IMR-90 (cell line): ENCODE results near the gene POLR1D. TPM values are rescaled to one million over a fixed set of nuclear protein-coding genes. Genes with fewer than 3 reads are reported as not detected.

ENCODE experiments used
- ATAC-seq: fragments of 200-7000 bp; cut with Tn5 transposase; 2 replicates; pipeline ENCODE4 v1.9.1; 2020; ENCODE audit warnings: low read depth, mild to moderate bottlenecking, moderate library complexity
- BruUV-seq: library from RNA; stranded (reverse); fragments of 400-500 nt; replicated peaks from 2 replicates; lab custom pipeline; 2021; lab: Mats Ljungman, UMichigan
- CTCF ChIA-PET: fragments of 300-600 bp; formaldehyde crosslinking; extraction: SDS; loops from one replicate; lab custom pipeline; 2021; ENCODE audit warnings: antibody characterized with exemption; lab: Yijun Ruan, JAX
- POLR2A ChIA-PET: fragments of 300-600 bp; sonication (Branson Sonifier 250); formaldehyde crosslinking; loops from one replicate; lab custom pipeline; 2022; ENCODE audit warnings: antibody characterized with exemption; ENCODE audit not compliant: unreplicated experiment; lab: Charles Lee
- DNase-seq: peaks from one replicate; pipeline ENCODE4 v3.0.0; 2013
- H2AFZ ChIP-seq: replicated peaks from 2 replicates; pipeline ENCODE3; 2013; ENCODE audit warnings: low read length, mild to moderate bottlenecking; ENCODE audit not compliant: poor library complexity
- H2AK5ac ChIP-seq: 2 replicates; pipeline ENCODE4 v1.6.1; 2013; ENCODE audit warnings: low read depth, low read length, inconsistent platforms
- H2AK9ac ChIP-seq: replicated peaks from 2 replicates; pipeline ENCODE3; 2013; ENCODE audit warnings: mild to moderate bottlenecking, low read depth, low read length, moderate library complexity; ENCODE audit not compliant: poor library complexity
- H2BK120ac ChIP-seq: 2 replicates; pipeline ENCODE4 v1.6.1; 2013; ENCODE audit warnings: low read depth, low read length, inconsistent platforms
- H2BK15ac ChIP-seq: 3 replicates; pipeline ENCODE4 v1.6.1; 2013; ENCODE audit warnings: low read depth, low read length, inconsistent platforms
- H2BK20ac ChIP-seq: 2 replicates; pipeline ENCODE4 v1.6.1; 2013; ENCODE audit warnings: low read depth, mild to moderate bottlenecking, inconsistent platforms, low read length, moderate library complexity
- H2BK5ac ChIP-seq: 2 replicates; pipeline ENCODE4 v1.6.1; 2013; ENCODE audit warnings: mild to moderate bottlenecking, low read depth, low read length, inconsistent platforms; ENCODE audit not compliant: poor library complexity, severe bottlenecking
- H3K14ac ChIP-seq: replicated peaks from 2 replicates; pipeline ENCODE4 v1.6.1; 2013; ENCODE audit warnings: low read depth, low read length, inconsistent platforms
- H3K18ac ChIP-seq: 2 replicates; pipeline ENCODE4 v1.6.1; 2013; ENCODE audit warnings: low read depth, low read length, control low read depth
- H3K23ac ChIP-seq: 2 replicates; pipeline ENCODE4 v1.6.1; 2013; ENCODE audit warnings: low read depth, low read length, inconsistent platforms
- H3K27ac ChIP-seq: 2 replicates; pipeline ENCODE4 v1.5.1; 2013; ENCODE audit warnings: mild to moderate bottlenecking, control low read depth, low read length; ENCODE audit not compliant: insufficient read depth
- H3K27me3 ChIP-seq: 2 replicates; pipeline ENCODE4 v1.6.1; 2013; ENCODE audit warnings: low read length; ENCODE audit not compliant: control insufficient read depth, insufficient read depth
- H3K36me3 ChIP-seq: 2 replicates; pipeline ENCODE4 v1.6.1; 2013; ENCODE audit warnings: low read length, mixed read lengths; ENCODE audit not compliant: control insufficient read depth, insufficient read depth
- H3K4ac ChIP-seq: 2 replicates; pipeline ENCODE4 v1.6.1; 2013; ENCODE audit warnings: low read depth, low read length, inconsistent platforms
- H3K4me1 ChIP-seq: 2 replicates; pipeline ENCODE4 v1.6.1; 2013; ENCODE audit warnings: low read length, mixed read lengths; ENCODE audit not compliant: control insufficient read depth, insufficient read depth
- H3K4me2 ChIP-seq: 2 replicates; pipeline ENCODE4 v1.6.1; 2013; ENCODE audit warnings: low read depth, mild to moderate bottlenecking, control low read depth, low read length, moderate library complexity
- H3K4me3 ChIP-seq: 2 replicates; pipeline ENCODE4 v1.5.1; 2013; ENCODE audit warnings: low read depth, mild to moderate bottlenecking, control low read depth, low read length, moderate library complexity; ENCODE audit not compliant: insufficient read depth
- H3K56ac ChIP-seq: 2 replicates; pipeline ENCODE4 v1.6.1; 2013; ENCODE audit warnings: low read length, inconsistent platforms; ENCODE audit not compliant: insufficient read depth; ENCODE audit errors: extremely low read depth
- H3K79me1 ChIP-seq, 2 experiments: 2 replicates each; pipeline ENCODE4 v1.6.1; 2013; ENCODE audit warnings: low read length in 2 of 2, inconsistent platforms in 1 of 2, low read depth in 1 of 2
- H3K9ac ChIP-seq: 2 replicates; pipeline ENCODE4 v1.6.1; 2013; ENCODE audit warnings: low read depth, low read length, control low read depth
- H3K9me1 ChIP-seq: 2 replicates; pipeline ENCODE4 v1.6.1; 2013; ENCODE audit warnings: low read length, inconsistent platforms; ENCODE audit not compliant: insufficient read depth
- H3K9me3 ChIP-seq: 2 replicates; pipeline ENCODE4 v1.6.1; 2013; ENCODE audit warnings: low read length; ENCODE audit not compliant: control insufficient read depth, insufficient read depth
- H4K20me1 ChIP-seq: 2 replicates; pipeline ENCODE4 v1.6.1; 2013; ENCODE audit warnings: low read length, inconsistent platforms; ENCODE audit not compliant: insufficient read depth
- H4K5ac ChIP-seq: 2 replicates; pipeline ENCODE4 v1.6.1; 2013; ENCODE audit warnings: mild to moderate bottlenecking, low read depth, low read length, control low read depth
- H4K8ac ChIP-seq, 2 experiments: 2 replicates each; pipeline ENCODE4 v1.6.1; 2013; ENCODE audit warnings: low read depth in 2 of 2, low read length in 2 of 2, control low read depth in 1 of 2, inconsistent platforms in 1 of 2
- H4K91ac ChIP-seq: 2 replicates; pipeline ENCODE4 v1.6.1; 2013; ENCODE audit warnings: low read depth, low read length, inconsistent platforms; ENCODE audit not compliant: insufficient read depth
- BHLHE40 ChIP-seq: fragments of 150-350 bp; IDR thresholded peaks from 2 replicates; pipeline ENCODE4 v1.6.1; 2016; ENCODE audit warnings: mild to moderate bottlenecking, low read depth, low read length
- CEBPB ChIP-seq: IDR thresholded peaks from 2 replicates; pipeline ENCODE4 v1.6.1; 2012; ENCODE audit warnings: low read depth, low read length, improper control_type of control experiment
- CHD1 ChIP-seq: IDR thresholded peaks from 2 replicates; pipeline ENCODE4 v1.6.1; 2012; ENCODE audit warnings: low read depth, low read length, improper control_type of control experiment
- CTCF ChIP-seq: conservative IDR thresholded peaks from 2 replicates; pipeline ENCODE4 v1.5.1; 2012; ENCODE audit warnings: mild to moderate bottlenecking, low read depth, low read length, improper control_type of control experiment
- ELK1 ChIP-seq: fragments of 150-350 bp; IDR thresholded peaks from 2 replicates; pipeline ENCODE4 v1.6.1; 2016; ENCODE audit warnings: low read depth, mild to moderate bottlenecking, low read length, moderate library complexity, borderline replicate concordance
- FOS ChIP-seq: fragments of 150-350 bp; IDR thresholded peaks from 2 replicates; pipeline ENCODE4 v1.6.1; 2016; ENCODE audit warnings: low read depth, low read length
- MAFK ChIP-seq: IDR thresholded peaks from 2 replicates; pipeline ENCODE4 v1.6.1; 2012; ENCODE audit warnings: low read depth, low read length, improper control_type of control experiment
- MAZ ChIP-seq: IDR thresholded peaks from 2 replicates; pipeline ENCODE4 v1.6.1; 2012; ENCODE audit warnings: low read depth, mild to moderate bottlenecking, low read length, improper control_type of control experiment, moderate library complexity, borderline replicate concordance
- MXI1 ChIP-seq: IDR thresholded peaks from 2 replicates; pipeline ENCODE4 v1.6.1; 2012; ENCODE audit warnings: low read depth, mild to moderate bottlenecking, low read length, moderate library complexity, borderline replicate concordance
- NFE2L2 ChIP-seq: fragments of 150-350 bp; IDR thresholded peaks from 2 replicates; pipeline ENCODE4 v1.6.1; 2016; ENCODE audit warnings: low read depth, mild to moderate bottlenecking, low read length
- POLR2A ChIP-seq: IDR thresholded peaks from 2 replicates; pipeline ENCODE4 v1.6.1; 2012; ENCODE audit warnings: mild to moderate bottlenecking, low read depth, low read length
- RAD21 ChIP-seq: IDR thresholded peaks from 2 replicates; pipeline ENCODE4 v1.6.1; 2012; ENCODE audit warnings: low read length, improper control_type of control experiment
- RCOR1 ChIP-seq: IDR thresholded peaks from 2 replicates; pipeline ENCODE4 v1.6.1; 2012; ENCODE audit warnings: mild to moderate bottlenecking, low read length, improper control_type of control experiment; ENCODE audit not compliant: insufficient replicate concordance
- RFX5 ChIP-seq: IDR thresholded peaks from 2 replicates; pipeline ENCODE4 v1.8.0; 2012; ENCODE audit warnings: low read depth, mild to moderate bottlenecking, low read length, moderate library complexity
- SMC3 ChIP-seq: fragments of 150-350 bp; IDR thresholded peaks from 2 replicates; pipeline ENCODE4 v1.6.1; 2016; ENCODE audit warnings: low read depth, mild to moderate bottlenecking, antibody characterized with exemption, low read length, moderate library complexity
- USF2 ChIP-seq: fragments of 150-350 bp; IDR thresholded peaks from 2 replicates; pipeline ENCODE4 v1.6.1; 2017; ENCODE audit warnings: mild to moderate bottlenecking, antibody characterized with exemption, low read length, low read depth
- WGBS, 2 experiments: methylation state at CpG; one replicate each; pipeline versions ENCODE4 v1.1.5 to v1.1.7; 2013; ENCODE audit warnings: missing lambda C conversion rate in 2 of 2; ENCODE audit not compliant: insufficient read length in 1 of 2; ENCODE audit errors: extremely low coverage in 2 of 2; 5-methylcytosine and 5-hydroxymethylcytosine counted together
- dilution Hi-C: fragments of 300-500 bp; cut with HindIII; formaldehyde crosslinking; loops from one replicate; pipeline ENCODE4 v1.14.3; 2018; ENCODE audit warnings: low sequenced_read_pairs; ENCODE audit not compliant: unreplicated experiment
- in situ Hi-C: fragments of 300-500 bp; cut with MboI; formaldehyde crosslinking; loops from 3 replicates; pipeline ENCODE4 v1.14.3; 2019; ENCODE audit warnings: low sequenced_read_pairs, inconsistent platforms, mixed read lengths
- intact Hi-C: fragments of 100-400 bp; cut with micrococcal nuclease; formaldehyde crosslinking; loops from 2 replicates; pipeline ENCODE4 v1.10.0; 2022
- polyA plus RNA-seq, 3 experiments: library from polyadenylated mRNA; depleted of rRNA; stranded (reverse); fragments of >200 nt; gene quantifications; 2 replicates each; pipeline ENCODE4 v1.2.3, GENCODE V29; 2012; ENCODE audit warnings: low replicate concordance in 1 of 3
- total RNA-seq: library from RNA; depleted of rRNA; stranded (reverse); fragments of >200 nt; gene quantifications from 2 replicates; pipeline ENCODE4 v1.2.3, GENCODE V29; 2012

The POLR1D gene
- total and polyA plus RNA-seq, 2 of the 4 experiments (the other 2 are of a cell fraction): 65.4 to 110 TPM

- no peak overlapping the region for H4K8ac ChIP-seq
- no peak overlapping the region for H3K56ac ChIP-seq
- no peak overlapping the region for H3K23ac ChIP-seq
- ATAC-seq (peak; percentile 25; the same call in 1 of the 2 replicates), DNase-seq (no peak)
- no peak overlapping the region for H2AK9ac ChIP-seq
- no peak overlapping the region for H3K4me2 ChIP-seq
- dilution Hi-C loops (no loop called here), intact Hi-C loops (loop anchor here (2.0 kb wide), 1 partner anchor 43 kb away; the partner anchor contains the start of genes LNX2 and POLR1D), in situ Hi-C loops (no loop called here)
- 97% methylated on average over 5 of the region's 8 CpGs; no CpG with 5 or more reads in 1 of the 2 experiments for WGBS, 2 experiments
- CTCF ChIA-PET: no interaction called here
- H3K9me1 ChIP-seq: peaks cover 7% of the 10 kb centered on the region; the same call in 1 of the 2 replicates
- H3K14ac ChIP-seq: no peak overlapping the region
- no peak overlapping the region for H2BK5ac ChIP-seq
- H2BK120ac ChIP-seq: no peak overlapping the region
- no peaks in the 10 kb centered on the region for H3K9me3 ChIP-seq
- no peak overlapping the region for H3K9ac ChIP-seq
- no peak overlapping the region for H3K18ac ChIP-seq
- no TSS peak for BruUV-seq
- H2BK15ac ChIP-seq: no peak overlapping the region
- peaks cover 23 to 26% of the 10 kb centered on the region in 2 experiments; a peak in 3 of 4 replicates for H3K79me1 ChIP-seq
- H3K4me1 ChIP-seq: peaks cover 3% of the 10 kb centered on the region
- H2AK5ac ChIP-seq: no peak overlapping the region
- no peak overlapping the region for H4K5ac ChIP-seq
- POLR2A ChIA-PET: no interaction called here
- no peak overlapping the region for H4K91ac ChIP-seq
- H4K20me1 ChIP-seq: no peaks in the 10 kb centered on the region
- no peak overlapping the region for H3K4me3 ChIP-seq
- no peak overlapping the region for H2BK20ac ChIP-seq
- H3K27me3 ChIP-seq: no peaks in the 10 kb centered on the region
- H3K36me3 ChIP-seq: peaks cover 11% of the 10 kb centered on the region
- no peak overlapping the region for H3K27ac ChIP-seq
- H3K4ac ChIP-seq: no peak overlapping the region
- H2AFZ ChIP-seq: no peak overlapping the region
- no peak for TF ChIP-seq RAD21
- TF ChIP-seq NFE2L2: no peak
- TF ChIP-seq RFX5: no peak
- TF ChIP-seq ELK1: no peak
- TF ChIP-seq BHLHE40: no peak
- no peak for TF ChIP-seq MAZ
- no peak for TF ChIP-seq CEBPB
- TF ChIP-seq MXI1: no peak
- no peak for TF ChIP-seq SMC3
- TF ChIP-seq POLR2A: no peak
- no peak for TF ChIP-seq CTCF
- TF ChIP-seq MAFK: no peak
- no peak for TF ChIP-seq CHD1
- TF ChIP-seq FOS: no peak
- no peak for TF ChIP-seq RCOR1
- TF ChIP-seq USF2: no peak
Measured at GRCh38 chr13:27663947-27664346, 42.3 kb downstream of the POLR1D start.
